NAMALWA (cell line): ENCODE data around the gene FAM237A.

Experiments used
- DNase-seq: peaks from one replicate; pipeline ENCODE4 v3.0.0-alpha.2; 2015; ENCODE audit warnings: low spot score

The FAM237A gene

GRCh38 chr2:206642075-206643025, at the start of gene FAM237A:
Gene FAM237A, plus strand, starts transcription at chr2:206642487. Its CDS starts 1,750 bp downstream, at chr2:206644237.
- peak; percentile 5 for DNase-seq

GRCh38 chr2:206597717-206598218, 44.5 kb upstream of the FAM237A start:
- no peak for DNase-seq

- DNase-seq, result no peak
These were observed 39.0 kb upstream of the FAM237A start for GRCh38 chr2:206603243-206603642.

GRCh38 chr2:206610451-206610850, 31.8 kb upstream of the FAM237A start:
- no peak for DNase-seq

- no peak for DNase-seq
These were observed 31.1 kb upstream of the FAM237A start for GRCh38 chr2:206611191-206611590.

- no peak for DNase-seq
These were observed 30.6 kb upstream of the FAM237A start for GRCh38 chr2:206611736-206612135.

- DNase-seq, result no peak
These were observed 27.5 kb upstream of the FAM237A start for GRCh38 chr2:206614811-206615210.

GRCh38 chr2:206615417-206616089, 26.7 kb upstream of the FAM237A start:
- DNase-seq, result no peak

GRCh38 chr2:206616151-206616550, 26.1 kb upstream of the FAM237A start:
- DNase-seq, result no peak

GRCh38 chr2:206619011-206619410, 23.3 kb upstream of the FAM237A start:
- DNase-seq, result no peak

GRCh38 chr2:206626108-206626507, 16.2 kb upstream of the FAM237A start:
- no peak for DNase-seq

GRCh38 chr2:206627632-206628031, 14.7 kb upstream of the FAM237A start:
- DNase-seq, result no peak

GRCh38 chr2:206631340-206631739, 10.9 kb upstream of the FAM237A start:
- DNase-seq, result no peak

- DNase-seq, result no peak
These were observed 7.3 kb upstream of the FAM237A start for GRCh38 chr2:206635015-206635414.

- DNase-seq, result no peak
These were observed 2.7 kb upstream of the FAM237A start for GRCh38 chr2:206639636-206640035.

- DNase-seq, result no peak
These were observed 1.1 kb upstream of the FAM237A start for GRCh38 chr2:206641226-206641625.

GRCh38 chr2:206647985-206648384, 5.7 kb downstream of the FAM237A start:
- no peak for DNase-seq

GRCh38 chr2:206657087-206657486, 14.8 kb downstream of the FAM237A start:
- DNase-seq, result no peak

GRCh38 chr2:206665251-206665650, 23.0 kb downstream of the FAM237A start:
- DNase-seq, result no peak

GRCh38 chr2:206670531-206671319, 28.4 kb downstream of the FAM237A start:
- no peak for DNase-seq

GRCh38 chr2:206683546-206683945, 41.3 kb downstream of the FAM237A start:
- DNase-seq, result no peak

GRCh38 chr2:206688453-206688852, 46.2 kb downstream of the FAM237A start:
- DNase-seq, result no peak
